ENCODE measurements around the gene ITFG2. TPM values are rescaled to one million over a fixed set of nuclear protein-coding genes. Genes with fewer than 3 reads are reported as not detected.
A peak's percentile ranks its signal among the peaks of the same experiment; 100 is the strongest.

The ITFG2 gene
- total and polyA plus RNA-seq, 10 of the 15 experiments (the other 5 are each of a cell fraction or from before 2014, with no cell fraction given) = 21.2 to 39.5 (median 25.9) TPM

GRCh38 chr12:2795291-2796186 lies 16.9 kb upstream of the ITFG2 start (continued):
- TF ChIP-seq NBN (IDR thresholded peaks at IDR 0.05) (0 out of 2 replicates have a peak, but pooled peaks have one; percentile 58), ASH2L (IDR thresholded peaks at IDR 0.05; ENCODE audit: borderline replicate concordance, low read depth) (no peak; the same call in 1 of the 2 replicates), IKZF1 (conservative IDR thresholded peaks at IDR 0.05) (peak; percentile 78), NR2C1 (IDR thresholded peaks at IDR 0.05) (peak; percentile 59), ELK1 (IDR thresholded peaks at IDR 0.05; ENCODE audit: low read depth, low read length) (no peak), YBX1 (IDR thresholded peaks at IDR 0.05) (no peak), EGR1 (IDR thresholded peaks at IDR 0.05; ENCODE audit: borderline replicate concordance in 1 of 2, low read depth in 2 of 2, low read length in 2 of 2) (no peak), USF2 (IDR thresholded peaks at IDR 0.05; ENCODE audit: borderline replicate concordance, low read depth, low read length) (no peak), BACH1 (IDR thresholded peaks at IDR 0.05; ENCODE audit: borderline replicate concordance) (peak; percentile 71), HDAC2 (IDR thresholded peaks at IDR 0.05) (no peak), YY1 (IDR thresholded peaks at IDR 0.05; ENCODE audit: low read depth, low read length) (peak; percentile 44), ZNF207 (IDR thresholded peaks at IDR 0.05; ENCODE audit: borderline replicate concordance) (peak; percentile 77; the same call in 1 of the 2 replicates), SMARCA5 (IDR thresholded peaks at IDR 0.05) (no peak), NFXL1 (IDR thresholded peaks at IDR 0.05; ENCODE audit: borderline replicate concordance) (no peak), NR2F1 (conservative IDR thresholded peaks at IDR 0.05) (peak; percentile 50; the same call in 1 of the 2 replicates), HDGF (IDR thresholded peaks at IDR 0.05) (0 out of 2 replicates have a peak, but pooled peaks have one; percentile 31), CREB1 (IDR thresholded peaks at IDR 0.05; ENCODE audit: low read depth) (no peak), BHLHE40 (IDR thresholded peaks at IDR 0.05; ENCODE audit: borderline replicate concordance in 1 of 2, low read depth in 2 of 2, low read length in 1 of 2) (peak in 1 of 2 experiments; percentile 37; a peak in 1 of 4 replicates), ZNF592 (IDR thresholded peaks at IDR 0.05) (peak; percentile 67; the same call in 1 of the 2 replicates), CHD2 (IDR thresholded peaks at IDR 0.05; ENCODE audit: borderline replicate concordance, low read depth, low read length) (peak; percentile 84), HCFC1 (IDR thresholded peaks at IDR 0.05; ENCODE audit: low read length) (peak; percentile 79), IRF4 (IDR thresholded peaks at IDR 0.05; ENCODE audit: low read depth, low read length) (no peak), GATAD2B (conservative IDR thresholded peaks at IDR 0.05; ENCODE audit: low read depth) (peak; percentile 70), HSF1 (IDR thresholded peaks at IDR 0.05; ENCODE audit: low read depth, low read length) (peak; percentile 24; the same call in 1 of the 2 replicates)

Measured in GM12878 (cell line).